K562 (cell line): Measurements from ENCODE around the gene FAAH. TPM values are rescaled to one million over a fixed set of nuclear protein-coding genes. Genes with fewer than 3 reads are reported as not detected.

ENCODE experiments used
- ATAC-seq: fragments of 200-7000 bp; cut with Tn5 transposase; 3 replicates; pipeline ENCODE4 v1.9.1; 2020; ENCODE audit warnings: moderate library complexity
- BruUV-seq: library from RNA; stranded (reverse); fragments of 400-500 nt; replicated peaks from 2 replicates; lab custom pipeline; 2021; lab: Mats Ljungman, UMichigan
- CTCF ChIA-PET: fragments of 300-600 bp; formaldehyde crosslinking; extraction: SDS; loops from one replicate; lab custom pipeline; 2021; ENCODE audit warnings: low intra/inter-chr PET ratio; lab: Yijun Ruan, JAX
- POLR2A ChIA-PET: fragments of 300-600, 350-650 bp; sonication (Branson Sonifier 250); formaldehyde crosslinking; extraction: SDS; loops from one replicate; lab custom pipeline; 2021; ENCODE audit warnings: antibody characterized with exemption, inconsistent platforms; lab: Yijun Ruan, JAX
- DNase-seq, 4 experiments: peaks; one replicate each; pipeline versions ENCODE4 v3.0.0 to v3.0.0-alpha.2; 2011 to 2018; ENCODE audit warnings: low spot score in 3 of 4, mixed read lengths in 3 of 4; ENCODE audit errors: extremely low read depth in 1 of 4
- FAIRE-seq: peaks from 2 replicates; lab custom pipeline; 2011; peaks lifted over from hg19 to GRCh38; lab: Jason Lieb, UNC
- H2AFZ ChIP-seq: 2 replicates; pipeline ENCODE4 v1.6.0; 2011; ENCODE audit warnings: low read depth, low read length, control low read depth, inconsistent platforms
- H3K27ac ChIP-seq: fragments of 200-600 bp; 3 replicates; pipeline ENCODE4 v1.8.0; 2011; ENCODE audit warnings: low read depth, mild to moderate bottlenecking, control low read depth, inconsistent platforms, low read length, moderate library complexity, mixed read lengths; ENCODE audit errors: extremely low read depth
- H3K27me3 ChIP-seq, 2 experiments: fragments of 300-600 bp in 1 of 2; 2 replicates in 1 of 2; 3 replicates in 1 of 2; pipeline versions ENCODE4 v1.6.0 to v1.8.0; 2011; ENCODE audit warnings: inconsistent platforms in 2 of 2, low read length in 2 of 2, mild to moderate bottlenecking in 1 of 2, mixed read lengths in 1 of 2, moderate library complexity in 1 of 2; ENCODE audit not compliant: control insufficient read depth in 2 of 2, insufficient read depth in 2 of 2
- H3K36me3 ChIP-seq: fragments of 300-600 bp; 3 replicates; pipeline ENCODE4 v1.8.0; 2011; ENCODE audit warnings: mild to moderate bottlenecking, low read length, inconsistent platforms; ENCODE audit not compliant: control insufficient read depth, insufficient read depth
- H3K4me1 ChIP-seq, 2 experiments: fragments of 200-600 bp in 1 of 2; replicated peaks in 1 of 2; 2 replicates in 1 of 2; 3 replicates in 1 of 2; pipeline versions ENCODE4 v1.5.1 to v1.8.0; 2011; ENCODE audit warnings: inconsistent platforms in 2 of 2, low read length in 2 of 2, mild to moderate bottlenecking in 1 of 2, mixed read lengths in 1 of 2, moderate library complexity in 1 of 2; ENCODE audit not compliant: control insufficient read depth in 2 of 2, insufficient read depth in 2 of 2
- H3K4me2 ChIP-seq: 2 replicates; pipeline ENCODE4 v1.6.1; 2011; ENCODE audit warnings: low read length, control low read depth, inconsistent platforms, mixed read lengths; ENCODE audit not compliant: insufficient read depth
- H3K4me3 ChIP-seq: fragments of 200-600 bp; sonication (generic), shearing (Covaris generic); 2 replicates; pipeline ENCODE4 v1.5.1; 2016; ENCODE audit warnings: control low read depth, inconsistent platforms
- H3K79me2 ChIP-seq: fragments of 200-600 bp; 3 replicates; pipeline ENCODE4 v1.8.0; 2011; ENCODE audit warnings: low read length, inconsistent platforms; ENCODE audit not compliant: control insufficient read depth, insufficient read depth
- H3K9ac ChIP-seq, 2 experiments: 2 replicates each; pipeline versions ENCODE4 v1.6.0 to v1.6.1; 2011; ENCODE audit warnings: low read depth in 2 of 2, low read length in 2 of 2, control low read depth in 1 of 2, inconsistent platforms in 1 of 2, mild to moderate bottlenecking in 1 of 2, mixed read lengths in 1 of 2; ENCODE audit not compliant: insufficient read depth in 1 of 2
- H3K9me1 ChIP-seq: one replicate; pipeline ENCODE4 v1.6.0; 2011; ENCODE audit warnings: inconsistent platforms, mild to moderate bottlenecking, low read length, moderate library complexity; ENCODE audit not compliant: control insufficient read depth, insufficient read depth
- H3K9me3 ChIP-seq: replicated peaks from 2 replicates; pipeline ENCODE4 v1.5.1; 2011; ENCODE audit warnings: low read depth, low read length, inconsistent platforms; ENCODE audit not compliant: control insufficient read depth, insufficient read depth
- H4K20me1 ChIP-seq: replicated peaks from 2 replicates; pipeline ENCODE4 v1.6.1; 2011; ENCODE audit warnings: low read length, inconsistent platforms, mixed read lengths; ENCODE audit not compliant: control insufficient read depth, insufficient read depth
- ARID1B ChIP-seq: fragments of 450-650 bp; IDR thresholded peaks from 2 replicates; pipeline ENCODE4 v1.6.1; 2016; ENCODE audit warnings: antibody characterized with exemption, mild to moderate bottlenecking, inconsistent platforms
- CBFA2T2 ChIP-seq: fragments of 450-650 bp; conservative IDR thresholded peaks from 2 replicates; pipeline ENCODE4 v1.6.1; 2017; ENCODE audit warnings: mild to moderate bottlenecking
- CBFA2T3 ChIP-seq: fragments of 450-650 bp; IDR thresholded peaks from 2 replicates; pipeline ENCODE4 v1.6.1; 2017
- PKNOX1 ChIP-seq: fragments of 450-650 bp; IDR thresholded peaks from 2 replicates; pipeline ENCODE4 v1.6.1; 2016
- SP2 ChIP-seq: IDR thresholded peaks from 2 replicates; pipeline ENCODE4 v1.6.1; 2011; ENCODE audit warnings: mild to moderate bottlenecking, low read depth, low read length, moderate library complexity; ENCODE audit not compliant: poor library complexity, severe bottlenecking; ENCODE audit errors: extremely low read depth
- SREBF2 ChIP-seq: sonication (generic); formaldehyde crosslinking; IDR thresholded peaks from 2 replicates; pipeline ENCODE4 v1.4.0; 2020; ENCODE audit warnings: mild to moderate bottlenecking, missing genetic modification reagents
- TAL1 ChIP-seq: fragments of 450-650 bp; IDR thresholded peaks from 2 replicates; pipeline ENCODE4 v1.6.1; 2016; ENCODE audit warnings: mild to moderate bottlenecking
- TCF3 ChIP-seq: sonication (generic); formaldehyde crosslinking; IDR thresholded peaks from 2 replicates; pipeline ENCODE4 v1.4.0; 2020; ENCODE audit warnings: mild to moderate bottlenecking, missing genetic modification reagents
- ZBTB7A ChIP-seq: IDR thresholded peaks from 2 replicates; pipeline ENCODE4 v1.6.1; 2011; ENCODE audit warnings: low read depth, mild to moderate bottlenecking, low read length, moderate library complexity, borderline replicate concordance; ENCODE audit not compliant: control insufficient read depth
- WGBS: fragments of 100-300 bp; shearing (Covaris generic); methylation state at CpG from one replicate; pipeline ENCODE4 v1.1.6; 2016; ENCODE audit warnings: low coverage, mixed read lengths; ENCODE audit not compliant: insufficient coverage; ENCODE audit errors: missing lambda C conversion rate; 5-methylcytosine and 5-hydroxymethylcytosine counted together
- in situ Hi-C: fragments of 300-500 bp; cut with MboI; formaldehyde crosslinking; loops from 4 replicates; pipeline ENCODE4 v1.15.0; 2018; ENCODE audit warnings: inconsistent platforms, mixed read lengths
- intact Hi-C: fragments of 100-400 bp; cut with micrococcal nuclease; formaldehyde crosslinking; loops from 2 replicates; pipeline ENCODE4 v1.14.2; 2022
- polyA plus RNA-seq, 8 experiments: library from polyadenylated mRNA; depleted of rRNA in 4 of 8; stranded (reverse) in 5 of 8; unstranded in 3 of 8; fragments of >200 nt; fragmentation: Nextera tagmentation in 2 of 8; fragmentation: Illumina TruSeq in 1 of 8; extraction: Ambion mirVana in 2 of 8; extraction: Trizol in 1 of 8; gene quantifications; 2 replicates each; pipeline versions ENCODE4 v1.2.1 to v1.2.3, GENCODE V29; 2011 to 2014; ENCODE audit warnings: inconsistent platforms in 1 of 8, missing spikeins in 1 of 8
- total RNA-seq, 7 experiments: library from RNA; depleted of rRNA in 6 of 7; stranded (reverse); fragments of >200 nt in 6 of 7; fragmentation: Illumina TruSeq in 2 of 7; extraction: Trizol in 2 of 7; gene quantifications; 2 replicates each; pipeline versions ENCODE4 v1.2.1 to v1.2.3, GENCODE V29; 2011 to 2021; ENCODE audit warnings: low replicate concordance in 1 of 7

Gene FAAH
- total and polyA plus RNA-seq, 9 of the 15 experiments (the other 6 are each of a cell fraction or from before 2014, with no cell fraction given): 0.06 to 1.1 (median 0.32) TPM

DNA sequence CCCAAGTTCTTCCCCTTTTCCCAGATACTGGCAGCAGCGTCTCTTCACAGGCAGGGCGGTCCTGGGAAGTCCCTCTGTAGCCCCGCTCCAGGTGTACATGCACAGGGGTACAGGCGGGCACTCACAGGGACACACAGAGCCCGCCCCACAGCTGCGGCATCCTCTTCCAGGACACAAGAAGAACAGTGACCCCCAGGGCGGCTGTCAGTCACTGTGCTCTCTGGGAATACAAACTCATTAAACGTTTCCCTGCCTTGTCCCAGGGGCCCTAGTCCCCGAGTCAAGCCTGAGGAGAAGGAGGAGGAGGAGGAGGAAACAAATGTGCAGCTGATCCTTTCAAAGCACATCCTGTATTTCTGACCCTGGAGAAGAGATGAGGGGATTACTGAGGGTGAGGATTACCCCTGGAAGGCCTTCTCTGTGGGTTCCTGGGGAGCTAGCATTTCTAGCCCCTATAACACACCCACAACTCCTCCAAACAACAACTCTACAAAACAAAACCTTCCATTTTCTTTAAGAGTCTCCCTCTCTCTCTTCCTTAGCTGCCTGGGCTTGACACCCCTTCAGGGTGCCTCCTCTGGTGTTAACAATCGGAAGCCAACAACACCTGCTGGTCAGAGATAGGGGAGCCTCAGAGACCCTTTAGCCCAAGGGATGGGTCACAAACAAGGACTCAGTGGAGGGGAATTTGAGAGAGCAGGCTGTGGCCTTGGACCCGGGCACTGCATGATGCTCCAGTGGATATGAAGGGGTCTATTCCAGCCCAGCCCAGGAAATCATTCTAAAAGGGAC is 67.1 kb downstream of the FAAH start:
- H3K9me1 ChIP-seq: no peaks in the 10 kb centered on the region
- FAIRE-seq (peak; percentile 42), DNase-seq (peak; percentile 64 to 74 (median 68)), ATAC-seq (peak; percentile 56)
- H4K20me1 ChIP-seq: no peaks in the 10 kb centered on the region
- CTCF ChIA-PET: no interaction called here
- POLR2A ChIA-PET: interaction anchor here (0.7 to 2.4 kb wide), 3 partner anchors 11 to 32 kb away, joined by 3 to 16 read pairs (median 4); no protein-coding TSS in a partner anchor
- H2AFZ ChIP-seq: peak overlapping the region; percentile 71
- no peaks in the 10 kb centered on the region for H3K79me2 ChIP-seq
- TF ChIP-seq TAL1: peak; percentile 39; the same call in 1 of the 2 replicates
- TF ChIP-seq CBFA2T2: 0 out of 2 replicates have a peak, but pooled peaks have one; percentile 8
- TF ChIP-seq TCF3 (CRISPR knock-in tag): peak; percentile 57
- peak; percentile 46 for TF ChIP-seq ARID1B
- no peak for TF ChIP-seq SREBF2
- TF ChIP-seq SP2: no peak
- TF ChIP-seq CBFA2T3: peak; percentile 48
- TF ChIP-seq ZBTB7A: 0 out of 2 replicates have a peak, but pooled peaks have one; percentile 25
- peak; percentile 49; the same call in 1 of the 2 replicates for TF ChIP-seq PKNOX1
- intact Hi-C loops (no loop called here), in situ Hi-C loops (no loop called here)
- H3K4me1 ChIP-seq: peaks cover 15 to 19% of the 10 kb centered on the region in 2 experiments; a peak in 4 of 5 replicates
- no peak overlapping the region for H3K27ac ChIP-seq
- 25% methylated on average over 11 of the region's 11 CpGs for WGBS
- no peak overlapping the region for H3K4me3 ChIP-seq
- H3K9ac ChIP-seq: peak overlapping the region in 1 of 2 experiments; percentile 11; a peak in 2 of 4 replicates
- H3K36me3 ChIP-seq: no peaks in the 10 kb centered on the region
- BruUV-seq: no TSS peak
- peak overlapping the region; percentile 57 for H3K4me2 ChIP-seq
- no peaks in the 10 kb centered on the region for H3K9me3 ChIP-seq
- H3K27me3 ChIP-seq: peaks cover 0 to 30% of the 10 kb centered on the region in 2 experiments; a peak in 3 of 5 replicates
